Right atrium auricular region (tissue), 2 donors: ENCODE results near the gene CEMP1. TPM values are rescaled to one million over a fixed set of nuclear protein-coding genes. Genes with fewer than 3 reads are reported as not detected.

Experiments
- DNase-seq: peaks from one replicate; pipeline ENCODE4 v3.0.0-alpha.2; 2019; ENCODE audit warnings: low spot score
- H3K27ac ChIP-seq, 2 donors: fragments of 200-600 bp; sonication (generic); 1 replicate in 1 of 2; 2 replicates in 1 of 2; pipeline ENCODE4 v1.5.1; 2016 to 2019
- H3K27me3 ChIP-seq, 2 donors: fragments of 200-600 bp; sonication (generic); one replicate each; pipeline versions ENCODE4 v1.5.1 to v1.6.0; 2017 to 2019
- H3K36me3 ChIP-seq: fragments of 200-600 bp; sonication (generic); one replicate; pipeline ENCODE4 v1.5.1; 2016
- H3K4me1 ChIP-seq, 2 donors: fragments of 200-600 bp; sonication (generic); one replicate each; pipeline versions ENCODE4 v1.5.1 to v1.6.0; 2017 to 2019
- H3K4me3 ChIP-seq, 2 donors: fragments of 200-600 bp; sonication (generic); 1 replicate in 1 of 2; 2 replicates in 1 of 2; pipeline ENCODE4 v1.5.1; 2017 to 2019; ENCODE audit warnings: mild to moderate bottlenecking in 1 of 2, moderate library complexity in 1 of 2
- H3K9me3 ChIP-seq, 2 donors: fragments of 200-600 bp; sonication (generic); one replicate each; pipeline ENCODE4 v1.5.1; 2019
- total RNA-seq, 2 donors: library from RNA; depleted of rRNA; stranded (reverse); fragments of >200 nt; gene quantifications; one replicate each; pipeline ENCODE4 v1.1.0, GENCODE V29; 2016
- TF ChIP-seq, protein P1 (sequence below), 2 donors: fragments of 200-600 bp; sonication (generic); IDR thresholded peaks; one replicate each; pipeline ENCODE4 v1.5.1; 2019; ENCODE audit warnings: antibody characterized with exemption in 2 of 2

Gene CEMP1
- total RNA-seq, 2 donors from 2014 or later = 1.5 TPM; not detected in 1

DNA sequence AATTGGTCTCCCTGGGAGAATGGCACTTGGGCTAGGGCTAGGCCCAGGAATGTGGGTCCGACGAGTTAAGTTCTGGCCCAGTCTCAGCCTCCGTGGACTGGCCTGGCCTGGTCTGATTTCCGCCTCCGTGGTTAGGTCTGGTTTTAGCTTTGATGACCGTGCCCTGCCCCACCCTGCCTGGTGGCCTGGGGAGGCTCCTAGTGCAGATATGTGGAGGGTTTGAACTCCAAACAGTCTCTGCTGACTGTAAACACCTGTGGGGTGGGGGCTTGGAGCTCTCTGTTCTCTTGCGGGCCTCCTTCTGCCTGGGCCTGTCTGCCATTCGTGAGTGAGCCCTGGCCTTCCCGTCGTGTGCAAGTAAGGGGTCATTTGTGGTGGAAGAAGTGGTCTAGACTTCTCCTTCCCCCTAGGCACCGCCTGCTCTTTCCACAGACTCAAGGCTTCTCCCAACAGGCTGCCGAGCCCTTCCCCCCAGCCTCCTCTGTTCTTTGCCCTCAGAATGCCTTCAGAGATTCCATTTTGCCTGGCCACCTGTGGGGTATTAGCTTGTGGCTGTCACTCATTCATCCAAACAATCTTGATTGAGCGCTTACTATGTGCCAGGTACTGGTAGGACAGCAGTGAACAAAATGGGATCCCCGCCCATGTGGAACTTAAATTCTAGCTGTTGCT, 15.9 kb downstream of the CEMP1 start:
- DNase-seq = no peak
- H3K4me3 ChIP-seq = peak overlapping the region; percentile 91 to 98
- peaks cover 0 to 76% of the 10 kb centered on the region in 2 donors for H3K4me1 ChIP-seq
- TF ChIP-seq, protein P1, sequence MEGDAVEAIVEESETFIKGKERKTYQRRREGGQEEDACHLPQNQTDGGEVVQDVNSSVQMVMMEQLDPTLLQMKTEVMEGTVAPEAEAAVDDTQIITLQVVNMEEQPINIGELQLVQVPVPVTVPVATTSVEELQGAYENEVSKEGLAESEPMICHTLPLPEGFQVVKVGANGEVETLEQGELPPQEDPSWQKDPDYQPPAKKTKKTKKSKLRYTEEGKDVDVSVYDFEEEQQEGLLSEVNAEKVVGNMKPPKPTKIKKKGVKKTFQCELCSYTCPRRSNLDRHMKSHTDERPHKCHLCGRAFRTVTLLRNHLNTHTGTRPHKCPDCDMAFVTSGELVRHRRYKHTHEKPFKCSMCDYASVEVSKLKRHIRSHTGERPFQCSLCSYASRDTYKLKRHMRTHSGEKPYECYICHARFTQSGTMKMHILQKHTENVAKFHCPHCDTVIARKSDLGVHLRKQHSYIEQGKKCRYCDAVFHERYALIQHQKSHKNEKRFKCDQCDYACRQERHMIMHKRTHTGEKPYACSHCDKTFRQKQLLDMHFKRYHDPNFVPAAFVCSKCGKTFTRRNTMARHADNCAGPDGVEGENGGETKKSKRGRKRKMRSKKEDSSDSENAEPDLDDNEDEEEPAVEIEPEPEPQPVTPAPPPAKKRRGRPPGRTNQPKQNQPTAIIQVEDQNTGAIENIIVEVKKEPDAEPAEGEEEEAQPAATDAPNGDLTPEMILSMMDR (IDR thresholded peaks at IDR 0.05) = no peak
- H3K27ac ChIP-seq = peak overlapping the region; percentile 98 to 99
- H3K9me3 ChIP-seq = no peaks in the 10 kb centered on the region
- no peaks in the 10 kb centered on the region for H3K36me3 ChIP-seq
- no peaks in the 10 kb centered on the region for H3K27me3 ChIP-seq

DNA sequence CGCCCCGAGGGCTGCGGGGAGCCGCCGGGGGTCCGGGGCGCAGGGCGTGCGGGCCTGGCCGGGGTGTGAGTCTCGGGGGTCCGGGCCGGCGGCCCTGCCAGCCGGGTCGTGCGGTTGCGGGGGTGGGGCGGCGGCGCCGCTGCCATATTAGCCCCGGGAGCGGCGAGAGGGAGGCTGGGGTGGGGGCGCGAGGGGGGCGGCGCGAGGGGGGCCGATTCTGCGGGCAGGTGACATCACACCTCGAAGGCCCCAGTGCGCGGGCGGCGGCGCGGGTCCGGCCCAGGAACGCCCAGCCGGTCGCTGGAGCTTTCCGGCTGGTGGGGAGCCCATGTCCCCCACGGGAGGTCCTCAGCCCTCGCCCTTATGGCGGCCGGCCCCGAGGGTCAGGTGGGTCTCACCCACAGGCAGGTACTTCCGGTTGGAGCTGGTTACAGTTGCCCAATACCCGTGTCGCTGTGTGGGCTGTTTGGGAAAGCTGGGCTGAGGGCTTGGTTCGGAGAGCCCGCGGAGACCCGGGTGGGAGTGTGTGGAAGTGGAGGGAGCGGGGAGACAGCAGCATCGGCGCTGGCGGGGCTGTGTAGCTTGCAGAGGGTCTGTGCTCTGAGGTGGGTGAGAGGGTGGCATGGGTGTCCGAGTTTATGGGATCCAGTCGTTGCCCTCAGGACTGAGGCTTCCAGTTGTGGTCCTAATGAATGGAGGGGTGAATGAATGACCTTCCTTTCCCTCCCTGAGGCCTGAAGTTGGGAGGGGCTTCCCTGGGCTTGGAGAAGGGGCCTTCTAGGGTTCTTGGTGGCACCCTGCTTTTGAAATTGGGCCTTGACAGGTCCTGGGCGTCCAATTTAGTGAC, 16.7 kb downstream of the CEMP1 start:
- no peaks in the 10 kb centered on the region for H3K27me3 ChIP-seq
- H3K4me1 ChIP-seq = peaks cover 0 to 72% of the 10 kb centered on the region in 2 donors
- H3K4me3 ChIP-seq = peak overlapping the region; percentile 91 to 98
- DNase-seq = no peak
- H3K9me3 ChIP-seq = no peaks in the 10 kb centered on the region
- H3K36me3 ChIP-seq = no peaks in the 10 kb centered on the region
- H3K27ac ChIP-seq = peak overlapping the region; percentile 98 to 99
- TF ChIP-seq, protein P1 (IDR thresholded peaks at IDR 0.05) = no peak

- Histone ChIP-seq H3K27ac (peak within 1 kb of the TSS; percentile 98 to 99), H3K27me3 (no peaks in the 10 kb centered on the region), H3K9me3 (no peaks in the 10 kb centered on the region), H3K4me1 (peaks cover 0 to 63% of the 10 kb centered on the region in 2 donors), H3K4me3 (peak within 1 kb of the TSS; percentile 91 to 98), H3K36me3 (no peaks in the 10 kb centered on the region)
- DNase-seq = peak; percentile 93
- TF ChIP-seq, protein P1 (IDR thresholded peaks at IDR 0.05) = no peak
Measured at GRCh38 chr16:2513405-2514332, 17.5 kb downstream of the CEMP1 start, which contains the start of gene ATP6V0C. TSS of gene ATP6V0C (plus strand) at chr16:2513952. CDS start at chr16:2514104, 152 bp downstream.

- Histone ChIP-seq H3K4me3 (peak overlapping the region; percentile 91 to 98), H3K4me1 (peaks cover 0 to 55% of the 10 kb centered on the region in 2 donors), H3K27me3 (no peaks in the 10 kb centered on the region), H3K36me3 (no peaks in the 10 kb centered on the region), H3K9me3 (no peaks in the 10 kb centered on the region), H3K27ac (peak overlapping the region; percentile 98 to 99)
- no peak for DNase-seq
- TF ChIP-seq, protein P1 (IDR thresholded peaks at IDR 0.05) = no peak
Measured at GRCh38 chr16:2512735-2513404, 18.3 kb downstream of the CEMP1 start.
